GM18519 (cell line): ENCODE measurements around the gene CMIP.

ENCODE experiments used
- ATAC-seq: cut with Tn5 transposase; IDR thresholded peaks from one replicate; pipeline ENCODE4 v1.9.1; 2021; ENCODE audit warnings: mild to moderate bottlenecking, moderate library complexity; ENCODE audit not compliant: unreplicated experiment, low FRiP score

CMIP gene

GRCh38 chr16:81560979-81561657 lies 116.5 kb downstream of the CMIP start:
- ATAC-seq: no peak

- no peak for ATAC-seq
Measured at GRCh38 chr16:81562174-81562849, 117.7 kb downstream of the CMIP start.

DNA sequence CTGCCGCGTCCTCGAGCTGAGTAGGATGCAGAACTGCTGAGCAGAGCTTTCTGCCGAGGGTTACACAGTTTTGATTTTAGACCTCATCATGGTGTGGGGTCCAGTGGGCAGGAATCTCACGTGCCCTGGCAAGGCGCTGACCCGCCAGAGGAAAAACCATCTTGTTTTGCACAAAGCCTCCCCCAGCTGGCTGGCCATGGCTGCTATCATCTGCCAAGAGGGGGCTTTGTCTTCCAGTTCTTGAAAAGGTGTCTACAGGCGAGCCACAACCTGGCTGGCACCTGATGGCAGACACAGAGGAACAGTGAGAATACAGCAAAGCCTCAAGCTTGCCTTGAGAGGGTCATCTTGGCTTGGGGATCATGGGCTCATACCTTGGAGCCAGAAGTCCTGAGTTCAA lies 118.3 kb downstream of the CMIP start:
- ATAC-seq: no peak

DNA sequence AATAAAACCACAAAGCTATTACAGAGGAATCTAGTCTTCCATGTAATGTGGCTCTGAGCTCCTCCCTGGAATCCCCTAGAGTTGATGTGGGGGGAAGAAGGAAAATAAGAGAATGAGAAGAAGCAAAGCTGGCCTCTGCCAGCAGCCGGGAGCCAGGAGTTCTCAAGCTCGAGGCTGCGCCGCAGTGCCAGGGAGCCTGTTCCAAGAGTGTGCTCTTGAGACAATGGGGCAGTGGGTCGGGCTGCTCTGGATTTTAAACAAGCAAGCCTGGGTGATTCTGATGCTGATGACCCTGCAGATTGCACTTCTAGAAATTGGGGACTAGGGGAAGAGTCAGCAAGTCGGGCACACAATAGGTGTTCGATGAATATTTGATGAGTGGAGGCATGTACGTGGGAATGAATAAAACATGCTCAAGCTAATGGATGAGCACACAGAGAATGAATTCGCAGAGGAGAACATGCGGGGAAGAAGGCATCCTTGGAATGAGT lies 119.9 kb downstream of the CMIP start:
- ATAC-seq: no peak

DNA sequence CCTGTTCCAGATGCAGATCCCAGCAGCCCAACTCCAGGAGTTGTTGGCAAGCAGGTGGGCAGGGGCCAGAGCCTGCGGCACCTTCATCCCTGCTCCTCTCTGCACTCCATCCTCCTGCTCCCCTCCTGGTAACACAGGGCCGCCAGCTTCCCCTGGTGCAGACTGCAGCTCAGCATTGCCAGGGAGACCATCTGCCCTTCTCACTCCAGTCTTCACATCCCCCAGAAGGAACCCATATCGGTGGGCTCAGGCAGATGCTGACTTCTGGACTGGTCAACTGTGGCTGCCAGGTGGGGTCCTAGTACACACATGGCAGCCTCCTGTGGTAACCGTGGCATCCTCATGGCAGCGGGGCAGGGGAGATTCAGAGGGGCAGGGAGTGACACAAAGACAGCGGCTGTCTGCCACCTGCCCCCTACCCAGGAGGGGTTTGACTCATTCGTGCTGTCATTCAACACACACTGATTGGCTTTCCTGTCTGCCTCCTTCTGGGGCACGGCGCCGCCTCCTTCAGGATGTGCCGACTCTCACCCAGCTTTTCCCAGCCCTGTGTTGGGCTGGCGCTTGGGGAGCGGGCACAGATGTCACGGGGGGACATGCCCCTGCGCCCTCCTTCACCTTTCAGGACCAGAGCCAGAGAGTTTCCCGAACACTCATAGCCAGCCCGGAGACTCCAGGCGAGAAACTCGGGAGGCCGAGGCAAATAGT lies 120.9 kb downstream of the CMIP start:
- ATAC-seq: no peak

GRCh38 chr16:81566086-81567007 lies 121.7 kb downstream of the CMIP start:
- ATAC-seq: no peak

DNA sequence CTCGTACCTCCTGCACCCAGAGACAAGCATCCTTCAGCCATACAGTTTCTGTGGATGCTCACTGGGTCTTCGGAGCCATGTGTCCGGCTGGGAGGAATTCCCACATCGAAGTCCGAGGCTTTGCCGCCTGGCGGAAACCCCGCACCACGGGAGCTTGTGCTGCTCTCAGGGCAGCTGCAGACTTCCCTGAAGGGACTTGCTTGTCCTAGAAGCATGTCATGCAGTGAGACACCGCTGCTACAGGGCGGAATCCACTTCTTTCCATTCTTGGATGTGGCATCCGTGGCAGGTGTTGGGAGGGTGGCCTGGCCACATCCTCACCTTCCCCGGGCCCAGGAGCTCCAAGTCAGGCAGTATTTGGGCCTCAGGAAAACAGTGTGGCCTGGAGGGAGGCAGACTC lies 122.5 kb downstream of the CMIP start:
- no peak for ATAC-seq

- ATAC-seq: no peak
Measured at GRCh38 chr16:81567987-81568748, 123.6 kb downstream of the CMIP start.

DNA sequence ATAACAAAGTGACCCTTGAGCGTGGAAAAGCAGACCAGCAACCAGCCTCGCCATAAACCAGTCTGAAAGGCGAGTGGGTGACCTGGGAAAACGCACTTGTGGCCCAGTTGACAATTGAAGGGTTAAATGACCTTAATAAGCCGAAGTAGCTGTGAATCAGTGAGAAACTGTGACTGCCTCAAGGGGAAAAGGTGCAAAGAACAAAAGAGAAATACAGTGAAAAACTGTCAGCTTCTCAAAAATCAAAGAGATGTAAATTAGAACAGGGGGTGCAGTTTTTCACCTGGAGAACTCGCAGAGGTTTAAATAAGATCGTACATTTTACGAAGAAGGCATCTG lies 124.1 kb downstream of the CMIP start:
- no peak for ATAC-seq

DNA sequence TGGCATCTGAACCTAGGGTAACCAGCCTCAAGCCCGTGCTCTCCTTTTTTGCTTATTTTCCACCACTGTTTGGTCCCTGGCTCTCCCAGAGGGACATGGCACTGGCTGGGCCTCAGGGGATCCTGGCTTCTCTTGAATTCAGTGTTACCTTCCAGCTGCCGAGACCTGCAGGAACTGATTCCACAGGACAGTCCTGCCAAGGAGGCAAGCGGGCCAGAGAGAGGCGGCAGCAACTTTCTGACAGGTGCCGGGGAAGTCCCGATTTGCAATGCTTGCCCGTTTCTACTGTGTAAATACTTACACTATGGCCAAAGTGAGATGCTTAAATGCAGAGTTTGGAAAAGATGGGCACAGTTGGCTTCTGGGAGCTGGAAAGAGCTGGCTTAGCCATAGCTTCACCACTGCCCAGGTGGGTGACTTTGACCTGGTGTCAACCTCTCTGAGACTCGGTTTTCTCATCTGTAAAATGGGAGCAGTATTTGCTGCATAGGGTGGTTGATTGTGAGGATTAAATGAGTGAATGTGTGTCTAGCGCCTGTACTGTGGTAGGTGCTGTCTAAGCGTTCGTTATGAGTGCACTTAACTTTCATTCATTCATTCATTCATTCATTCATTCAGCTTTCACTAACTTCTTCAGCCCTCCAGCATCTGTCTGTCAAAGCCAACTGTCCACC lies 124.9 kb downstream of the CMIP start:
- ATAC-seq: no peak

DNA sequence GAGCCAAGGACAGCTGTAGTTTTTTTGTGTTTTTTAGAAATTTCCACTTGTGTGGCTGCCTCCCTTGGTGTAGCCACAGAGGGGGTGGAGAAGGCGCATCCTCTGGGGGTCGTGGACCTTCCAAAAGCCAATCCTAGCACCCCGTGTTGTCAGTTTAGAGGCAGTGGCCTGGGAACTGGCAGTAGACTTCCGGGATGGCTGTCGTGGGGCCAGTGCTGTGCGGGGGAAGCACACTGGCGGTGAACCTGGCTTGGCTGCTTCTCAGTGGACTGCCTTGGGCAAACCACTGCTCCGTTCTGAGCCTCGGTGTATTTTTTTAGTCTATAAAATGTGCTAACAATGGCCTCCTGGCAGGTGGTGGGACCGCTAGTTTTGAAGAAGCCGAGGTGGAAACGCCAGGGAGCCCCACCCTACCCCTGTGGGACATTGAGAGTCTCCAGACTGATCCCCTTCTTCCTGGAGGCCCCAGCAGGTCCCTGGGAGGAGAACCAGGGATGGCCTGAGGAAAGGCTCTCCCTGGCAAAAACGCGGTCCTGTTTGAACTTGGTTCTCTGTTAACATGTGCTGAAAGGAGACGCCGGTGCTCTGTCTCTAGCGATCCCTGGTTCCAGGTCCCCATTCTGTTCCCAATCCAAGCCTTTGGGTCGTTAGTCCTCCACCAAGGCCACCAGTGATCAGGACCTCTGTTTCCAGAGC lies 125.7 kb downstream of the CMIP start:
- no peak for ATAC-seq

DNA sequence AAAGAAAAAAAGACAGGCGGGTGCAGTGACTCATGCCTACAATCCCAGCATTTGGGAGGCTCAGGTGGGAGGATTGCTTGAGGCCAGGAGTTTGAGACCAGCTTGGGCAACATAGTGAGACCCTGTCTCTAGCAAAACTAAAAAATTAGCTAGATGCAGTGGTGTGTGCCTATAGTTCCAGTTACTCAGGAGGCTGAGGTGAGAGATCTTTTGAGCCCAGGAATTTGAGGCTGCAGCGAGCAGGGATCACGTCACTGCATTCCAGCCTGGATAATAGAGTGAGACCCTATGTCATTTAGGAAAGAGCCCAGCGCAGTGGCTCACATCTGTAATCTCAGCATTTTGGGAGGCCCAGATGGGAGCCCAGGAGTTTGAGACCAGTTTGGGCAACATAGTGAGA lies 126.6 kb downstream of the CMIP start:
- ATAC-seq: no peak

DNA sequence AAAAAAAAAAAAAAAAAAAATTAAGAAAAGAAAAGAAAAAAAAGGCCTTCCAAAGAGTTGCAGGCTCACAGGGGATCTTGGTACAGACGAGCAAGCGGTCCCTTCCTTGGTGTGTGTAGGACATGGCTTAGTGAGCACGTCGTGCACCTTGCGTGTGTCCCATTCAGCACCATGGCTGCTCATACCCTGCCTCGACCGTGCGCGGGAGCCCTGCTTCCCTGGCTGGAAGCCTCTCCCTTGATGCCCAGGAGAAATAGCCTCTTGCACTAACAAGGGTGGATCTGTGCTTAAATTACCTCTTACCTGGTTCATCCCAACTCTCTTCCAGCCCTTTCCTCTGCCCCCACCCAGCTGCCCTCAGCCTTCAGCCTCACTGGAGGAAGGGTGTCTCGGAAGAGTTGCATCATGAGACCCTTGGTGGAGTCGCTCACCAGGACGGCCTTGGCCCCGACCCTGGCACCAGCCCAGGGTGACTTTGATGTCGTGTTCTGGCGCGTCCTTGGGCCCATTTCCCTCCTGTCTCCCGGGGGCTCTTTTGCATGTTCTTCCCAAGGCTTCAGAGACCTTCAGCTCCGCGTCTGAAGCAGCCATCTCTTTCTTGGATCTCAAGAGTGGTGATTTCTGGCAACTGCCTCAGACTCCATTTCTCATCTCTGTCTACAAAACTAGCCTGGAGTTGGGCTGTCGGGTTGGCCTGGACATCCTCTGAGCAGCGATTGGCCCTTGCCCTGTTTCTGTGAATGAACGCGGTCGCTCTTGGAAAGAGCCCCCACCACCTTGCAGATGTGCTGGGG lies 127.2 kb downstream of the CMIP start:
- no peak for ATAC-seq

- ATAC-seq: no peak
Measured at GRCh38 chr16:81572386-81573144, 128.0 kb downstream of the CMIP start.

DNA sequence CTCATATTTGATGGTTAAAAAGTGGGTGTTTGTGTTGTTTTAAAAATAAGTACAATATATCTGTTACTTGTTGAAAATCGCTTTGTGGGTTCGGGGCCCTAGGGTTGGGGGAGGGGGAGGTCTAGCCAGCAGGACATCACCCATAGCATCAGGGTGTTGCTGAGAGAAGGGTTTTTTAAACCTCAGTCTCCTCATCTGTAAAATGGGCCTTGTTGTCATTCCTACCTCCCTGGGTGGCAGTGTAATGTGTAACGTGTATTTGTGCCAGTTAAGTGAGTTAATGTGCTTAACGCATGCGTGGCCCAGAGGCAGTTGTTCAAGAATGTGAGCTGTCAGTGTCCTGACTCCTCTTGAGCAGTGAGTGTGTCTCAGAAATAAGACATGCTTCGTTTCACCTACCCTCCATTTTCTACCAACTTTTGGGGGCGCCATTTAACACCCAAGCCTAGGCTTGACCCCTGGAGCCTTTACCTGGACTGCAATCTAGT lies 129.0 kb downstream of the CMIP start:
- ATAC-seq: no peak

- ATAC-seq: no peak
Measured at GRCh38 chr16:81574168-81574567, 129.6 kb downstream of the CMIP start.

GRCh38 chr16:81575307-81575706 lies 130.7 kb downstream of the CMIP start:
- no peak for ATAC-seq
